ES-I3 (cell line): ENCODE data around the gene FGG.

ENCODE experiments used
- H3K36me3 ChIP-seq: 2 replicates; pipeline ENCODE4 v1.6.1; 2013; ENCODE audit warnings: mild to moderate bottlenecking, low read length, control low read depth, moderate library complexity; ENCODE audit not compliant: insufficient read depth
- H3K4me1 ChIP-seq: 2 replicates; pipeline ENCODE4 v1.6.1; 2013; ENCODE audit warnings: mild to moderate bottlenecking, control low read depth, low read length; ENCODE audit not compliant: insufficient read depth
- H3K9ac ChIP-seq: 2 replicates; pipeline ENCODE4 v1.6.1; 2013; ENCODE audit warnings: low read depth, mild to moderate bottlenecking, low read length, moderate library complexity
- H3K9me3 ChIP-seq: 2 replicates; pipeline ENCODE4 v1.6.1; 2013; ENCODE audit warnings: mild to moderate bottlenecking, low read length, moderate library complexity; ENCODE audit not compliant: control insufficient read depth, insufficient read depth

FGG gene

GRCh38 chr4:154585369-154586018 is 27.0 kb downstream of the FGG start:
- H3K9ac ChIP-seq = no peak overlapping the region
- H3K36me3 ChIP-seq = no peaks in the 10 kb centered on the region
- H3K4me1 ChIP-seq = peaks cover 10% of the 10 kb centered on the region; the same call in 1 of the 2 replicates
- no peaks in the 10 kb centered on the region for H3K9me3 ChIP-seq

GRCh38 chr4:154584259-154584658 is 28.2 kb downstream of the FGG start:
- Histone ChIP-seq H3K9ac (no peak overlapping the region), H3K9me3 (no peaks in the 10 kb centered on the region), H3K4me1 (peaks cover 4% of the 10 kb centered on the region; the same call in 1 of the 2 replicates), H3K36me3 (no peaks in the 10 kb centered on the region)

- H3K4me1 ChIP-seq = no peaks in the 10 kb centered on the region
- H3K9me3 ChIP-seq = no peaks in the 10 kb centered on the region
- H3K36me3 ChIP-seq = no peaks in the 10 kb centered on the region
- no peak overlapping the region for H3K9ac ChIP-seq
Measured at GRCh38 chr4:154583677-154584076, 28.8 kb downstream of the FGG start.

- Histone ChIP-seq H3K9ac (no peak overlapping the region), H3K36me3 (no peaks in the 10 kb centered on the region), H3K4me1 (no peaks in the 10 kb centered on the region), H3K9me3 (no peaks in the 10 kb centered on the region)
Measured at GRCh38 chr4:154583230-154583629, 29.2 kb downstream of the FGG start.

GRCh38 chr4:154582723-154583122 is 29.7 kb downstream of the FGG start:
- no peaks in the 10 kb centered on the region for H3K4me1 ChIP-seq
- no peaks in the 10 kb centered on the region for H3K9me3 ChIP-seq
- H3K36me3 ChIP-seq = no peaks in the 10 kb centered on the region
- H3K9ac ChIP-seq = no peak overlapping the region

- H3K36me3 ChIP-seq = no peaks in the 10 kb centered on the region
- H3K9me3 ChIP-seq = no peaks in the 10 kb centered on the region
- H3K4me1 ChIP-seq = no peaks in the 10 kb centered on the region
- H3K9ac ChIP-seq = no peak overlapping the region
Measured at GRCh38 chr4:154579927-154580326, 32.5 kb downstream of the FGG start.

- H3K36me3 ChIP-seq = no peaks in the 10 kb centered on the region
- no peak overlapping the region for H3K9ac ChIP-seq
- H3K9me3 ChIP-seq = no peaks in the 10 kb centered on the region
- H3K4me1 ChIP-seq = no peaks in the 10 kb centered on the region
Measured at GRCh38 chr4:154578919-154579318, 33.5 kb downstream of the FGG start.

GRCh38 chr4:154577324-154577723 is 35.1 kb downstream of the FGG start:
- Histone ChIP-seq H3K9me3 (no peaks in the 10 kb centered on the region), H3K4me1 (no peaks in the 10 kb centered on the region), H3K36me3 (no peaks in the 10 kb centered on the region), H3K9ac (no peak overlapping the region)

GRCh38 chr4:154574311-154574710 is 38.1 kb downstream of the FGG start:
- Histone ChIP-seq H3K9me3 (no peaks in the 10 kb centered on the region), H3K36me3 (no peaks in the 10 kb centered on the region), H3K4me1 (no peaks in the 10 kb centered on the region), H3K9ac (no peak overlapping the region)

- Histone ChIP-seq H3K4me1 (no peaks in the 10 kb centered on the region), H3K9ac (no peak overlapping the region), H3K9me3 (no peaks in the 10 kb centered on the region), H3K36me3 (no peaks in the 10 kb centered on the region)
Measured at GRCh38 chr4:154573190-154573870, 39.1 kb downstream of the FGG start.

- Histone ChIP-seq H3K9ac (no peak overlapping the region), H3K36me3 (no peaks in the 10 kb centered on the region), H3K9me3 (no peaks in the 10 kb centered on the region), H3K4me1 (no peaks in the 10 kb centered on the region; the same call in 1 of the 2 replicates)
Measured at GRCh38 chr4:154569584-154569983, 42.9 kb downstream of the FGG start.

- H3K4me1 ChIP-seq = no peaks in the 10 kb centered on the region; the same call in 1 of the 2 replicates
- no peaks in the 10 kb centered on the region for H3K9me3 ChIP-seq
- H3K36me3 ChIP-seq = no peaks in the 10 kb centered on the region
- H3K9ac ChIP-seq = no peak overlapping the region
Measured at GRCh38 chr4:154569028-154569427, 43.4 kb downstream of the FGG start.

GRCh38 chr4:154566639-154567204 is 45.7 kb downstream of the FGG start:
- H3K4me1 ChIP-seq = no peaks in the 10 kb centered on the region; the same call in 1 of the 2 replicates
- no peak overlapping the region for H3K9ac ChIP-seq
- H3K36me3 ChIP-seq = no peaks in the 10 kb centered on the region
- H3K9me3 ChIP-seq = no peaks in the 10 kb centered on the region

- Histone ChIP-seq H3K36me3 (no peaks in the 10 kb centered on the region), H3K9me3 (no peaks in the 10 kb centered on the region), H3K9ac (no peak overlapping the region), H3K4me1 (no peaks in the 10 kb centered on the region; the same call in 1 of the 2 replicates)
Measured at GRCh38 chr4:154565704-154566103, 46.8 kb downstream of the FGG start.

GRCh38 chr4:154564311-154564710 is 48.1 kb downstream of the FGG start:
- H3K4me1 ChIP-seq = no peaks in the 10 kb centered on the region; the same call in 1 of the 2 replicates
- H3K36me3 ChIP-seq = no peaks in the 10 kb centered on the region
- no peaks in the 10 kb centered on the region for H3K9me3 ChIP-seq
- H3K9ac ChIP-seq = no peak overlapping the region
